OCI-M2 (cell line): ENCODE data around the gene SHISA9.

ENCODE experiments used
- DNase-seq: peaks from one replicate; lab custom pipeline; 2025; ENCODE audit not compliant: unreplicated experiment; lab: John Stamatoyannopoulos, UW

The SHISA9 gene

GRCh38 chr16:13110124-13110796 is 208.9 kb downstream of the SHISA9 start:
- no peak for DNase-seq

GRCh38 chr16:13111747-13112146 is 210.3 kb downstream of the SHISA9 start:
- DNase-seq, result no peak

GRCh38 chr16:13113741-13114140 is 212.3 kb downstream of the SHISA9 start:
- DNase-seq, result no peak

- no peak for DNase-seq
Measured at GRCh38 chr16:13118091-13118490, 216.7 kb downstream of the SHISA9 start.

GRCh38 chr16:13120091-13120490 is 218.7 kb downstream of the SHISA9 start:
- no peak for DNase-seq

GRCh38 chr16:13120557-13120956 is 219.2 kb downstream of the SHISA9 start:
- DNase-seq, result no peak

- no peak for DNase-seq
Measured at GRCh38 chr16:13123991-13124390, 222.6 kb downstream of the SHISA9 start.

DNA sequence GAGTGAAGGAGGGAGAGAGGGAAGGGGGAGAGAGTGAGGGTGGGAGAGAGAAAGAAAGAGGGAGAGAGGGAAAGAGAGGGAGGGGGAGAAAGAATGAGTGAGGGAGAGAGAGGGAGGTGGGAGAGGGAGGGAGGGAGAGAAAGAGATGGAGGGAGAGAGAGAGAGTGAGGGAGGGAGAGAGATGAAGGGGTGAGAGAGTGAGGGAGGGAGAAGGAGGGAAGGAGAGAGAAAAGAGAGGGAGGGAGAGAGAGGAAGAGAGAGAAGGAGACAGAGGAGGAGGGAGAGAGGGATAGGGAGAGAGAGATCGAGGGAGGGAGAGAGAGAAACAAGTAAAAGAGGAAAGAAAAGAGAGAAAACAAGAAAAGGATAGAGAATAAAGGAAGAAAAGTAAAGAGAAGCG is 225.7 kb downstream of the SHISA9 start:
- no peak for DNase-seq

GRCh38 chr16:13130586-13130985 is 229.2 kb downstream of the SHISA9 start:
- DNase-seq, result no peak

DNA sequence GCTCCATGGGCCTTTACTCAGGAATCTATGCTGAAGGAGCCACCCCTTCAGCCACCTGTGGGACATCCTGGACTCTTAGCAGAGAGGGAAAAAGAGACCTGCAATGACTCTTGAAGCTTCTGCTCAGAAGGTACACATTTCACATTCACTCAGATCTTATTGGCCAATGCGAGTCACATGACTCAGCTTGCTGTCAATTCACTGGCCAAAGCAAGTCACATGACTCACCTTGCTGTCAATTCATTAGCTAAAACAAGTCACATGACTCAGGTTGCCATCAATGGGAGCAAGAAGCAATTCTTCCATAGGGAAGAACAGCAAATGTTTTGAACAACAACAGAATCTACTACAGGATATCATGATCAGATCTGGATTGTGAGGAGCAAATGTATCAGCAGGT is 233.4 kb downstream of the SHISA9 start:
- DNase-seq, result no peak

DNA sequence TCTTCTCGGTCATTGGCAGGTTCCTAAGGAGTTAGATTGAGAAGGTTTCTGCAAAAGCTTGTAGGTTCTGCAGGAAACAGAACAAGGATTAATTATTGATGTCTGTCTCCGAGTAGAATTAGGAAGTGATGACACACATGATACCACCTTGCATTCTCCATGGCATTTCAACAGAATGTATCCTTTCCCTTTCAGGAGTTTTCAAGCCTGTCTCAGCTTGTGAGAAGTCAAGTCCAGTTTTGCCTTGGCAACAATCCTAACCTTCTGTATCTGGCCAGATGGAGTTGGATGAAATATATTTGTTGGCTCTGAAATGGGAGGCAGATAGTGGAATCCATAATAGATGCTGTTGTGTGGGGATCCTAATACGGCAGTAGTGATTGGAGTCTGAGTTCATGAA is 235.5 kb downstream of the SHISA9 start:
- no peak for DNase-seq

GRCh38 chr16:13138528-13138927 is 237.1 kb downstream of the SHISA9 start:
- DNase-seq, result no peak

GRCh38 chr16:13139661-13140241 is 238.4 kb downstream of the SHISA9 start:
- no peak for DNase-seq

- DNase-seq, result no peak
Measured at GRCh38 chr16:13143551-13143950, 242.2 kb downstream of the SHISA9 start.

- DNase-seq, result no peak
Measured at GRCh38 chr16:13146829-13147228, 245.4 kb downstream of the SHISA9 start.

- DNase-seq, result no peak
Measured at GRCh38 chr16:13148294-13148693, 246.9 kb downstream of the SHISA9 start.

- DNase-seq, result no peak
Measured at GRCh38 chr16:13148836-13149235, 247.4 kb downstream of the SHISA9 start.

DNA sequence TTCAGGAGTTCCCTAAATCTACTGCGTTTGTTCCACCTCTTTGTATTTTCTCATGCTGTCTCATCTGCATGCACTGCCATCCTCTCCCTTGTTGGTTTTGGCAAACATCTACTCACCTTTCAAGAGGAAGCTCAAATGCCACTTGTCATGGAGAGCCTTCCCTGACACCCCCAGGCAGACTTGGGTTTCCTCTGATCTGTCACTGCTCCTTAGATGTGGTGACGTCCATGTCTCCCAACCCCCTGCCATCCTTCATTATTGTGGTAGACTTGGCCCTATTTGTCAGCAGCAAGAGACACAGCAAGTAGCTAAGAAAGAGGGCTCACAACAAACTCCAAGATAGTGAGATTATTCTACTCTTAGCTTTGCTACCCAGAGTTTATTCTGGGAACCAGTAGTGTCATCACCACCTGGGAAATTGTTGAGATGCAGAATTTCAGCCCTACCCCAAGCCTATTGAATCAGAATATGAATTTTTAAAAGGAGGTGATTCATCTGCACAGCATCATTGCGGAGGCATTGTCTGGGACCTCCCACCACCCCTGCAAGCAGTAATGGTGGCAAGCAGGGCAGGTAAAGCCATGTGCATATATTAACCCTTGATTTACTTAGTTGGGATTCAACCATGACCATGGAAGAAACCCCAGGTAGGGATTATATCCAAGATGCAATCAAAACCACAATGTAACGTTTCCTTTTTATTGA is 248.9 kb downstream of the SHISA9 start:
- DNase-seq, result no peak

GRCh38 chr16:13153696-13154095 is 252.3 kb downstream of the SHISA9 start:
- no peak for DNase-seq

DNA sequence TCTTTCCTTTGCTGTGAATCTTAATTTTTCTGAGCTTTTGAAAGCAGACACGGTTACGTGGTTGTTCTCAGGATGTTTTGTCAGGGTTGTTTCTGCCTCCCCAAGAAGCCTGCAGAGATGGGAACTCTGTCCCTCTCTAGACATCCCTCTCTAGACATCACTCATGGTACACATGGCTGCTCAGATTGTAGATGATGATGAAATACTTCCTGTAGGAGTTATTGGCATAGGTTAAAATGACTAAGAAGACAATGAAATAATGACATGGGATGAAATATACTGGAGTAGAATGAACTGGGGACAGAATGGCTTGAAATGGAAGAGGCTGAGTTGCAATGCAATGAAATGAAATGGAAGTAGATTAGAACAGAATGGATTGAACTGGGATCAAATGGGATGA is 253.4 kb downstream of the SHISA9 start:
- no peak for DNase-seq

- DNase-seq, result no peak
Measured at GRCh38 chr16:13155377-13155776, 254.0 kb downstream of the SHISA9 start.

GRCh38 chr16:13155780-13156179 is 254.4 kb downstream of the SHISA9 start:
- DNase-seq, result no peak
